ENCODE data around the gene CTSK. TPM values are rescaled to one million over a fixed set of nuclear protein-coding genes. Genes with fewer than 3 reads are reported as not detected.

Gene CTSK
- total RNA-seq (2022; extraction: Qiagen RNA extraction; ENCODE audit: low read depth): 1.5 to 2.4 TPM (median 1.7 TPM) in 5 replicates

GRCh38 chr1:150808121-150808520, at the start of gene CTSK:
TSS of gene CTSK (minus strand) at chr1:150808260. CDS start at chr1:150806805, 1,455 bp downstream.

GRCh38 chr1:150765296-150765976, 42.6 kb downstream of the CTSK start, which contains the start of gene CTSS:
TSS of gene CTSS (minus strand) at chr1:150765778. CDS start at chr1:150764763, 1,015 bp downstream.

Other genes starting within 250 kb of the CTSK start
- 122 to 164 TPM (median 139 TPM) in 5 replicates for gene MCL1, start 228.7 kb downstream of the CTSK start, total RNA-seq (2022; extraction: Qiagen RNA extraction; ENCODE audit: low read depth)
- 123 to 149 TPM (median 132 TPM) in 5 replicates for gene ENSA, start 178.6 kb downstream of the CTSK start, total RNA-seq (2022; extraction: Qiagen RNA extraction; ENCODE audit: low read depth)
- 13.1 to 20.0 TPM (median 16.6 TPM) in 5 replicates for gene GOLPH3L, start 111.1 kb downstream of the CTSK start, total RNA-seq (2022; extraction: Qiagen RNA extraction; ENCODE audit: low read depth)
- 6.0 to 9.4 TPM (median 7.8 TPM) in 5 replicates for gene HORMAD1, start 87.4 kb downstream of the CTSK start, total RNA-seq (2022; extraction: Qiagen RNA extraction; ENCODE audit: low read depth)
- gene CTSS, start 42.5 kb downstream of the CTSK start, total RNA-seq (2022; extraction: Qiagen RNA extraction; ENCODE audit: low read depth): 15.2 to 19.7 TPM (median 16.0 TPM) in 5 replicates
- 10.3 to 14.9 TPM (median 13.5 TPM) in 5 replicates for gene ARNT, start 68.3 kb upstream of the CTSK start, total RNA-seq (2022; extraction: Qiagen RNA extraction; ENCODE audit: low read depth)
- 0.07 TPM in 1 of 5 replicates, not detected in the others for gene CTXND2, start 78.9 kb upstream of the CTSK start, total RNA-seq (2022; extraction: Qiagen RNA extraction; ENCODE audit: low read depth)
- 21.0 to 27.0 TPM (median 24.8 TPM) in 5 replicates for gene SETDB1, start 118.1 kb upstream of the CTSK start, total RNA-seq (2022; extraction: Qiagen RNA extraction; ENCODE audit: low read depth)
- gene CERS2, start 166.6 kb upstream of the CTSK start, total RNA-seq (2022; extraction: Qiagen RNA extraction; ENCODE audit: low read depth): 253 to 265 TPM (median 263 TPM) in 5 replicates
- gene ANXA9, start 174.0 kb upstream of the CTSK start, total RNA-seq (2022; extraction: Qiagen RNA extraction; ENCODE audit: low read depth): 0.57 to 1.0 TPM (median 0.67 TPM) in 5 replicates
- gene MINDY1, start 198.6 kb upstream of the CTSK start, total RNA-seq (2022; extraction: Qiagen RNA extraction; ENCODE audit: low read depth): 2.1 to 3.9 TPM (median 3.1 TPM) in 5 replicates
- 12.7 to 17.8 TPM (median 15.1 TPM) in 5 replicates for gene PRUNE1, start 200.2 kb upstream of the CTSK start, total RNA-seq (2022; extraction: Qiagen RNA extraction; ENCODE audit: low read depth)
- gene BNIPL, start 228.3 kb upstream of the CTSK start, total RNA-seq (2022; extraction: Qiagen RNA extraction; ENCODE audit: low read depth): 0.08 to 0.18 TPM (median 0.11 TPM) in 4 of 5 replicates, not detected in the other
- 6.4 to 7.6 TPM (median 7.1 TPM) in 5 replicates for gene C1orf56, start 239.5 kb upstream of the CTSK start, total RNA-seq (2022; extraction: Qiagen RNA extraction; ENCODE audit: low read depth)

Data from A549 treated with DMSO at 1 μM for 4 hours (cell line).